ENCODE measurements around the gene AFAP1L2.

DNA sequence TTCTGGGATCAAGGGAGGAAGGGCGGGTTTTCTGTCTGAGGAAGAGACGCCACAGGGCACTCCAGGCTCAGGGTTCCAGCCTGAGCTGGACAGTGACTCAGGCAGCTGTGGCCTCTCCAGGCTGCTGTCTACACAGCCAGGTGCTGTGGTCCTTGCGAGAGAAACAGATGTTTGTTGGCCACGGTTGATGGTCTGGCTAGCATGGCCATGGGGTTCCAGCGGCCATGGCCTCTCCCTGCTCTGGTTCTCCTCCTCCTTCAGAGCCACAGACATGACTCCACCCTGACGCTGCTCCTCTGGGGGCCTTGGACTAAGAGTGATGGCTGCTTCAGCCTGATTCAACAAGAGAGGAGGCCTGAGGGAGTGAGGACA is 75.9 kb downstream of the AFAP1L2 start:
- TF ChIP-seq, protein P1, sequence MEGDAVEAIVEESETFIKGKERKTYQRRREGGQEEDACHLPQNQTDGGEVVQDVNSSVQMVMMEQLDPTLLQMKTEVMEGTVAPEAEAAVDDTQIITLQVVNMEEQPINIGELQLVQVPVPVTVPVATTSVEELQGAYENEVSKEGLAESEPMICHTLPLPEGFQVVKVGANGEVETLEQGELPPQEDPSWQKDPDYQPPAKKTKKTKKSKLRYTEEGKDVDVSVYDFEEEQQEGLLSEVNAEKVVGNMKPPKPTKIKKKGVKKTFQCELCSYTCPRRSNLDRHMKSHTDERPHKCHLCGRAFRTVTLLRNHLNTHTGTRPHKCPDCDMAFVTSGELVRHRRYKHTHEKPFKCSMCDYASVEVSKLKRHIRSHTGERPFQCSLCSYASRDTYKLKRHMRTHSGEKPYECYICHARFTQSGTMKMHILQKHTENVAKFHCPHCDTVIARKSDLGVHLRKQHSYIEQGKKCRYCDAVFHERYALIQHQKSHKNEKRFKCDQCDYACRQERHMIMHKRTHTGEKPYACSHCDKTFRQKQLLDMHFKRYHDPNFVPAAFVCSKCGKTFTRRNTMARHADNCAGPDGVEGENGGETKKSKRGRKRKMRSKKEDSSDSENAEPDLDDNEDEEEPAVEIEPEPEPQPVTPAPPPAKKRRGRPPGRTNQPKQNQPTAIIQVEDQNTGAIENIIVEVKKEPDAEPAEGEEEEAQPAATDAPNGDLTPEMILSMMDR (IDR thresholded peaks at IDR 0.05), result no peak
- no peak for TF ChIP-seq POLR2A (IDR thresholded peaks at IDR 0.05)
